H9 (cell line): Measurements from ENCODE around the gene SLCO2A1. TPM values are rescaled to one million over a fixed set of nuclear protein-coding genes. Genes with fewer than 3 reads are reported as not detected.

ENCODE experiments used
- DNase-seq: peaks from one replicate; pipeline ENCODE4 v3.0.0-alpha.2; 2017
- H2AFZ ChIP-seq: one replicate; pipeline ENCODE4 v1.6.1; 2013; ENCODE audit warnings: mild to moderate bottlenecking, low read length, control low read depth, moderate library complexity
- H2AK5ac ChIP-seq: 2 replicates; pipeline ENCODE4 v1.6.1; 2013; ENCODE audit warnings: low read length, control low read depth, mixed read lengths; ENCODE audit not compliant: insufficient read length
- H2BK120ac ChIP-seq: one replicate; pipeline ENCODE4 v1.6.1; 2013; ENCODE audit warnings: low read depth, mild to moderate bottlenecking, low read length, control low read depth, inconsistent platforms; ENCODE audit not compliant: poor library complexity, severe bottlenecking
- H2BK12ac ChIP-seq: 2 replicates; pipeline ENCODE4 v1.6.1; 2013; ENCODE audit warnings: low read length, control low read depth, mixed read lengths, low read depth; ENCODE audit not compliant: insufficient read length
- H2BK15ac ChIP-seq: 2 replicates; pipeline ENCODE4 v1.6.1; 2013; ENCODE audit warnings: low read depth, low read length, control low read depth
- H2BK20ac ChIP-seq: one replicate; pipeline ENCODE4 v1.6.1; 2013; ENCODE audit warnings: low read depth, mild to moderate bottlenecking, low read length, control low read depth, inconsistent platforms; ENCODE audit not compliant: poor library complexity, severe bottlenecking
- H2BK5ac ChIP-seq: 2 replicates; pipeline ENCODE4 v1.6.1; 2013; ENCODE audit warnings: low read length, control low read depth, mixed read lengths; ENCODE audit not compliant: insufficient read length
- H3K14ac ChIP-seq: 2 replicates; pipeline ENCODE4 v1.6.1; 2013; ENCODE audit warnings: low read length, control low read depth; ENCODE audit not compliant: insufficient read depth
- H3K18ac ChIP-seq: 2 replicates; pipeline ENCODE4 v1.6.1; 2013; ENCODE audit warnings: low read depth, mild to moderate bottlenecking, mixed read lengths, low read length, control low read depth; ENCODE audit not compliant: insufficient read length
- H3K23ac ChIP-seq: 2 replicates; pipeline ENCODE4 v1.6.1; 2013; ENCODE audit warnings: low read length, control low read depth, mixed read lengths, low read depth; ENCODE audit not compliant: insufficient read length
- H3K23me2 ChIP-seq: 2 replicates; pipeline ENCODE4 v1.6.1; 2013; ENCODE audit warnings: low read depth, mild to moderate bottlenecking, mixed read lengths, low read length, control low read depth; ENCODE audit not compliant: insufficient read length, poor library complexity, severe bottlenecking
- H3K27ac ChIP-seq: 2 replicates; pipeline ENCODE4 v1.5.1; 2013; ENCODE audit warnings: low read length, control low read depth, mixed read lengths, low read depth; ENCODE audit not compliant: insufficient read length
- H3K27me3 ChIP-seq: 2 replicates; pipeline ENCODE4 v1.6.1; 2013; ENCODE audit warnings: low read length, control low read depth, inconsistent platforms; ENCODE audit not compliant: insufficient read depth
- H3K4ac ChIP-seq: 2 replicates; pipeline ENCODE4 v1.6.1; 2013; ENCODE audit warnings: low read depth, mild to moderate bottlenecking, control low read depth, inconsistent platforms, low read length, moderate library complexity
- H3K4me1 ChIP-seq: 2 replicates; pipeline ENCODE4 v1.6.1; 2013; ENCODE audit warnings: low read length, control low read depth, inconsistent platforms; ENCODE audit not compliant: insufficient read depth
- H3K4me2 ChIP-seq: 2 replicates; pipeline ENCODE4 v1.6.1; 2013; ENCODE audit warnings: low read length, control low read depth, mixed read lengths; ENCODE audit not compliant: insufficient read length, insufficient read depth
- H3K56ac ChIP-seq: 2 replicates; pipeline ENCODE4 v1.6.1; 2013; ENCODE audit warnings: low read depth, mild to moderate bottlenecking, mixed read lengths, low read length, control low read depth; ENCODE audit not compliant: insufficient read length
- H3K79me1 ChIP-seq: 2 replicates; pipeline ENCODE4 v1.6.1; 2013; ENCODE audit warnings: low read depth, mild to moderate bottlenecking, moderate library complexity, low read length, control low read depth, inconsistent platforms; ENCODE audit not compliant: insufficient read depth, poor library complexity, severe bottlenecking
- H3K79me2 ChIP-seq: 2 replicates; pipeline ENCODE4 v1.6.1; 2013; ENCODE audit warnings: low read length, control low read depth, inconsistent platforms; ENCODE audit not compliant: insufficient read depth
- H3K9ac ChIP-seq: 2 replicates; pipeline ENCODE4 v1.6.1; 2013; ENCODE audit warnings: low read length, control low read depth, mixed read lengths; ENCODE audit not compliant: insufficient read length; ENCODE audit errors: extremely low read depth
- H3K9me3 ChIP-seq: one replicate; pipeline ENCODE4 v1.6.1; 2013; ENCODE audit warnings: low read depth, low read length, inconsistent platforms; ENCODE audit not compliant: control insufficient read depth
- H3T11ph ChIP-seq: one replicate; pipeline ENCODE4 v1.6.1; 2013; ENCODE audit warnings: mild to moderate bottlenecking, low read length, control low read depth, inconsistent platforms
- H4K20me1 ChIP-seq: one replicate; pipeline ENCODE4 v1.6.1; 2013; ENCODE audit not compliant: control insufficient read depth, insufficient read length, insufficient read depth
- H4K5ac ChIP-seq: 2 replicates; pipeline ENCODE4 v1.6.1; 2013; ENCODE audit warnings: low read depth, mild to moderate bottlenecking, mixed read lengths, low read length, control low read depth; ENCODE audit not compliant: insufficient read length
- H4K8ac ChIP-seq: replicated peaks from 2 replicates; pipeline ENCODE4 v1.6.1; 2013; ENCODE audit warnings: low read length, control low read depth, mixed read lengths, low read depth; ENCODE audit not compliant: insufficient read length
- H4K91ac ChIP-seq: 2 replicates; pipeline ENCODE4 v1.6.1; 2013; ENCODE audit warnings: low read depth, mild to moderate bottlenecking, moderate library complexity, mixed read lengths, low read length, control low read depth; ENCODE audit not compliant: insufficient read length
- H3K27ac Mint-ChIP-seq, 3 experiments: 2 replicates in 2 of 3; 3 replicates in 1 of 3; pipeline ENCODE4 v1.8.0; 2020 to 2021; ENCODE audit warnings: mixed read lengths in 3 of 3, mild to moderate bottlenecking in 1 of 3, moderate library complexity in 1 of 3
- H3K27me3 Mint-ChIP-seq: 2 replicates; pipeline ENCODE4 v1.8.0; 2021; ENCODE audit warnings: low read depth, mild to moderate bottlenecking, moderate library complexity, mixed read lengths
- H3K36me3 Mint-ChIP-seq, 3 experiments: 2 replicates in 2 of 3; 3 replicates in 1 of 3; pipeline ENCODE4 v1.8.0; 2020 to 2021; ENCODE audit warnings: low read depth in 3 of 3, mixed read lengths in 3 of 3; ENCODE audit not compliant: insufficient read depth in 1 of 3
- H3K4me1 Mint-ChIP-seq, 2 experiments: 2 replicates each; pipeline ENCODE4 v1.8.0; 2020; ENCODE audit warnings: mixed read lengths in 2 of 2
- H3K4me3 Mint-ChIP-seq, 2 experiments: 2 replicates in 1 of 2; 3 replicates in 1 of 2; pipeline ENCODE4 v1.8.0; 2020 to 2021; ENCODE audit warnings: mild to moderate bottlenecking in 2 of 2, mixed read lengths in 2 of 2, moderate library complexity in 1 of 2
- H3K9me3 Mint-ChIP-seq, 2 experiments: 2 replicates in 1 of 2; 3 replicates in 1 of 2; pipeline ENCODE4 v1.8.0; 2020; ENCODE audit warnings: mild to moderate bottlenecking in 2 of 2, mixed read lengths in 2 of 2, moderate library complexity in 1 of 2
- CTCF ChIP-seq: fragments of 200-600 bp; sonication (generic); conservative IDR thresholded peaks from 3 replicates; pipeline ENCODE4 v1.8.0; 2021; ENCODE audit warnings: antibody characterized with exemption, mild to moderate bottlenecking
- WGBS: extraction: QIAGEN DNeasy Blood & Tissue Kit; methylation state at CpG from one replicate; pipeline ENCODE4 v1.1.7; 2013; ENCODE audit warnings: missing lambda C conversion rate, low lambda C conversion rate, mixed read lengths; ENCODE audit not compliant: insufficient read length; ENCODE audit errors: extremely low coverage; 5-methylcytosine and 5-hydroxymethylcytosine counted together
- total RNA-seq: library from RNA; stranded (reverse); gene quantifications from 2 replicates; pipeline ENCODE4 v1.2.1, GENCODE V29; 2021

The SLCO2A1 gene
- total RNA-seq, 1 experiment from 2014 or later = 0.98 TPM

GRCh38 chr3:134060561-134061385 is 31.0 kb upstream of the SLCO2A1 start:
- no peak for DNase-seq
- peaks cover 5 to 14% of the 10 kb centered on the region in 2 experiments; a peak in 3 of 4 replicates for H3K4me1 Mint-ChIP-seq
- no CpG with 5 or more reads among the region's 10 CpGs for WGBS

More at GRCh38 chr3:134060561-134061385, 31.0 kb upstream of the SLCO2A1 start:
- Histone ChIP-seq H3K9ac (no peak overlapping the region), H3K23me2 (no peaks in the 10 kb centered on the region), H4K5ac (no peak overlapping the region), H3K56ac (no peak overlapping the region), H2BK15ac (no peak overlapping the region), H2BK20ac (no peak overlapping the region), H3K4me1 (peaks cover 3% of the 10 kb centered on the region; the same call in 1 of the 2 replicates), H3T11ph (no peak overlapping the region), H3K27me3 (no peaks in the 10 kb centered on the region), H3K14ac (no peak overlapping the region), H3K4me2 (no peak overlapping the region), H4K20me1 (no peaks in the 10 kb centered on the region), H3K79me2 (no peaks in the 10 kb centered on the region), H4K8ac (no peak overlapping the region), H3K9me3 (no peaks in the 10 kb centered on the region), H3K23ac (no peak overlapping the region), H2BK12ac (no peak overlapping the region), H3K79me1 (no peaks in the 10 kb centered on the region), H2BK120ac (no peak overlapping the region), H2BK5ac (no peak overlapping the region), H2AK5ac (no peak overlapping the region), H3K4ac (no peak overlapping the region), H3K18ac (no peak overlapping the region), H4K91ac (no peak overlapping the region), H3K27ac (no peak overlapping the region), H2AFZ (no peak overlapping the region)
- Mint-ChIP-seq H3K36me3 (no peaks in the 10 kb centered on the region), H3K27me3 (peaks cover 10% of the 10 kb centered on the region), H3K9me3 (no peaks in the 10 kb centered on the region), H3K27ac (no peak overlapping the region), H3K4me3 (no peak overlapping the region)
- TF ChIP-seq CTCF = no peak
